ENCODE measurements around the gene RIMS3.

RIMS3 gene

GRCh38 chr1:40625076-40625475 lies 40.4 kb downstream of the RIMS3 start:
- TF ChIP-seq CTCF (IDR thresholded peaks at IDR 0.05), result no peak
- no peak for DNase-seq (ENCODE audit: low spot score)
- no peak overlapping the region for H3K27ac ChIP-seq
- H3K4me3 ChIP-seq, result no peak overlapping the region

GRCh38 chr1:40622936-40623629 lies 42.4 kb downstream of the RIMS3 start:
- Histone ChIP-seq H3K27ac (no peak overlapping the region), H3K4me3 (no peak overlapping the region)
- no peak for TF ChIP-seq CTCF (IDR thresholded peaks at IDR 0.05)
- no peak for DNase-seq (ENCODE audit: low spot score)

GRCh38 chr1:40621821-40622450 lies 43.5 kb downstream of the RIMS3 start:
- DNase-seq (ENCODE audit: low spot score), result no peak
- TF ChIP-seq CTCF (IDR thresholded peaks at IDR 0.05), result no peak
- Histone ChIP-seq H3K27ac (no peak overlapping the region), H3K4me3 (no peak overlapping the region)

- H3K4me3 ChIP-seq, result no peak overlapping the region
- DNase-seq (ENCODE audit: low spot score), result no peak
- H3K27ac ChIP-seq, result no peak overlapping the region
- no peak for TF ChIP-seq CTCF (IDR thresholded peaks at IDR 0.05)
Measured at GRCh38 chr1:40620586-40621210, 44.8 kb downstream of the RIMS3 start.

GRCh38 chr1:40620150-40620549 lies 45.3 kb downstream of the RIMS3 start:
- no peak for DNase-seq (ENCODE audit: low spot score)
- H3K27ac ChIP-seq, result no peak overlapping the region
- H3K4me3 ChIP-seq, result no peak overlapping the region
- no peak for TF ChIP-seq CTCF (IDR thresholded peaks at IDR 0.05)

GRCh38 chr1:40618108-40618507 lies 47.4 kb downstream of the RIMS3 start:
- DNase-seq (ENCODE audit: low spot score), result no peak
- TF ChIP-seq CTCF (IDR thresholded peaks at IDR 0.05), result no peak
- Histone ChIP-seq H3K27ac (no peak overlapping the region), H3K4me3 (no peak overlapping the region)

Data from coronary artery (tissue), 2 donors.